Pancreas (tissue), 10 donors: Measurements from ENCODE around the gene PTPRCAP. TPM values are rescaled to one million over a fixed set of nuclear protein-coding genes. Genes with fewer than 3 reads are reported as not detected.
"Not testable (repeated sequence)": the region's sequence is repeated elsewhere in the genome, so short reads cannot be mapped to it uniquely, and the experiment has no call there.

Experiments
- ATAC-seq, 4 donors: fragments of 200-7000 bp; cut with Tn5 transposase; one replicate each; pipeline versions ENCODE4 v1.8.0 to v1.9.1; 2020; ENCODE audit warnings: mild to moderate bottlenecking in 4 of 4, moderate library complexity in 4 of 4
- DNase-seq, 6 donors: peaks; one replicate each; pipeline ENCODE4 v3.0.0-alpha.2; 2020
- FAIRE-seq: peaks from 2 replicates; lab custom pipeline; 2012; peaks lifted over from hg19 to GRCh38; lab: Jason Lieb, UNC
- H3K27ac ChIP-seq, 4 donors: fragments of 200-600 bp; sonication (generic); 1 replicate in 3 of 4; 2 replicates in 1 of 4; pipeline versions ENCODE4 v1.5.0 to v1.8.0; 2020
- H3K27me3 ChIP-seq, 4 donors: fragments of 200-600 bp; one replicate each; pipeline ENCODE4 v1.8.0; 2021
- H3K36me3 ChIP-seq, 3 donors: fragments of 200-600 bp; sonication (generic) in 1 of 3; one replicate each; pipeline versions ENCODE4 v1.5.0 to v1.8.0; 2020 to 2021
- H3K4me1 ChIP-seq, 3 donors: fragments of 200-600 bp; one replicate each; pipeline ENCODE4 v1.8.0; 2021
- H3K4me3 ChIP-seq, 4 donors: fragments of 200-600 bp; sonication (generic) in 2 of 4; one replicate each; pipeline versions ENCODE4 v1.5.0 to v1.8.0; 2020 to 2021
- H3K9me3 ChIP-seq, 4 donors: fragments of 200-600 bp; one replicate each; pipeline ENCODE4 v1.8.0; 2021
- CTCF ChIP-seq, 4 donors: fragments of 200-600 bp; sonication (generic) in 3 of 4; IDR thresholded peaks; one replicate each; pipeline versions ENCODE4 v1.5.0 to v1.8.0; 2021; ENCODE audit warnings: antibody characterized with exemption in 4 of 4
- WGBS, 2 donors: extraction: QIAGEN DNeasy Blood & Tissue Kit; methylation state at CpG; one replicate each; pipeline ENCODE4 v1.1.7; 2013; 5-methylcytosine and 5-hydroxymethylcytosine counted together
- intact Hi-C, 3 donors: fragments of 100-400 bp; cut with DNase I; formaldehyde crosslinking; loops; one replicate each; pipeline versions ENCODE4 v1.11.1 to v1.14.2; 2022
- polyA plus RNA-seq, 2 donors: library from polyadenylated mRNA; stranded (reverse); fragments of 200-250 nt; gene quantifications; one replicate each; pipeline ENCODE4 v1.2.3, GENCODE V29; 2013
- total RNA-seq, 6 donors: library from RNA; stranded (reverse); fragmentation: NEBNext Ultra II Directional in 4 of 6; extraction: Animal tissue kit (Norgen Biotek cat#: 25700) in 4 of 6; gene quantifications; one replicate each; pipeline versions ENCODE4 v1.2.1 to v1.2.4, GENCODE V29; 2021 to 2023
- donor health status: healthy with polysubstance abuse.
- donor health status: DM: no; HTN: no; CAD: no; lungs with moderate emphysema.
- donor health status: DM: no; HTN: no; CAD: no.
- donor health status: control.
- donor health status: control.
- donor health status: Bipolar disorder and iron deficiency.
- donor health status: DM: yes; HTN: yes; CAD: no.
- donor health status: DM: no; HTN: no; CAD: no.
- donor health status: DM: no; HTN: no; CAD: no.
- donor health status: DM: yes; HTN: yes; CAD: no.

The PTPRCAP gene
- total and polyA plus RNA-seq, 8 donors = 0.63 to 13.1 (median 2.2) TPM

GRCh38 chr11:67468456-67468758 lies 30.9 kb upstream of the PTPRCAP start:
- Histone ChIP-seq H3K27me3 (no peaks in the 10 kb centered on the region), H3K4me3 (peak overlapping the region; percentile 76 to 98 (median 96)), H3K4me1 (peaks cover 0 to 21% (median 6%) of the 10 kb centered on the region in 3 donors), H3K36me3 (no peaks in the 10 kb centered on the region), H3K27ac (peak overlapping the region; percentile 67 to 89 (median 84)), H3K9me3 (no peaks in the 10 kb centered on the region)
- 0 to 1% methylated on average over 6 of the region's 6 CpGs for WGBS, 2 donors
- no peak for TF ChIP-seq CTCF (IDR thresholded peaks at IDR 0.05)
- intact Hi-C loops = no loop called here
- FAIRE-seq (no peak), ATAC-seq (peak in 2 of 4 donors; percentile 1 to 2), DNase-seq (no peak)

GRCh38 chr11:67468056-67468455 lies 30.6 kb upstream of the PTPRCAP start:
- H3K27me3 ChIP-seq = no peaks in the 10 kb centered on the region
- no peaks in the 10 kb centered on the region for H3K9me3 ChIP-seq
- FAIRE-seq = no peak
- H3K4me3 ChIP-seq = peak overlapping the region; percentile 76 to 98 (median 96)
- ATAC-seq = peak; percentile 55 to 71 (median 63)
- WGBS, 2 donors = 3 to 12% methylated on average over 5 of the region's 5 CpGs
- H3K36me3 ChIP-seq = no peaks in the 10 kb centered on the region
- intact Hi-C loops = no loop called here
- H3K27ac ChIP-seq = peak overlapping the region; percentile 67 to 89 (median 84)
- no peak for TF ChIP-seq CTCF (IDR thresholded peaks at IDR 0.05)
- DNase-seq = peak; percentile 90 to 98 (median 96)
- H3K4me1 ChIP-seq = peaks cover 0 to 23% (median 6%) of the 10 kb centered on the region in 3 donors

GRCh38 chr11:67466962-67467771 lies 29.7 kb upstream of the PTPRCAP start:
- no peak for TF ChIP-seq CTCF (IDR thresholded peaks at IDR 0.05)
- DNase-seq = peak in 4 of 6 donors; percentile 32 to 79 (median 46)
- Histone ChIP-seq H3K27ac (peak overlapping the region in 2 of 4 donors; percentile 84 to 89), H3K36me3 (no peaks in the 10 kb centered on the region), H3K27me3 (no peaks in the 10 kb centered on the region), H3K9me3 (no peaks in the 10 kb centered on the region), H3K4me1 (peaks cover 0 to 23% (median 6%) of the 10 kb centered on the region in 3 donors), H3K4me3 (peak overlapping the region in 3 of 4 donors; percentile 76 to 98 (median 96))
- FAIRE-seq = no peak
- intact Hi-C loops = no loop called here
- ATAC-seq = no peak
- WGBS, 2 donors = 29 to 36% methylated on average over 11 of the region's 11 CpGs

- Histone ChIP-seq H3K4me3 (no peak overlapping the region), H3K27ac (peak overlapping the region in 2 of 4 donors; percentile 30 to 88), H3K9me3 (no peaks in the 10 kb centered on the region), H3K4me1 (peaks cover 0 to 23% (median 6%) of the 10 kb centered on the region in 3 donors), H3K27me3 (no peaks in the 10 kb centered on the region), H3K36me3 (no peaks in the 10 kb centered on the region)
- ATAC-seq (no peak), DNase-seq (peak in 3 of 6 donors; percentile 37 to 60 (median 52)), FAIRE-seq (no peak)
- no peak for TF ChIP-seq CTCF (IDR thresholded peaks at IDR 0.05)
- 74 to 78% methylated on average over 5 of the region's 5 CpGs for WGBS, 2 donors
- intact Hi-C loops = no loop called here
Measured at GRCh38 chr11:67466367-67466766, 28.9 kb upstream of the PTPRCAP start.

GRCh38 chr11:67465530-67465929 lies 28.0 kb upstream of the PTPRCAP start:
- H3K9me3 ChIP-seq, H3K36me3 ChIP-seq, intact Hi-C loops, H3K27me3 ChIP-seq, FAIRE-seq, ATAC-seq: not testable (repeated sequence)
- DNase-seq = peak in 2 of 6 donors; percentile 40 to 41
- H3K4me3 ChIP-seq = peak overlapping the region in 3 of 4 donors; percentile 29 to 68 (median 56)
- WGBS, 2 donors = 45 to 50% methylated on average over 2 of the region's 2 CpGs
- peaks cover 0 to 23% (median 6%) of the 10 kb centered on the region in 3 donors for H3K4me1 ChIP-seq
- H3K27ac ChIP-seq = peak overlapping the region; percentile 71 to 88 (median 80)
